Spleen (tissue), 7 donors: ENCODE measurements around the gene LY6G6F.

Experiments
- CTCF ChIP-seq, 11 experiments: fragments of 200-600 bp in 7 of 11; fragments of 450-650 bp in 4 of 11; sonication (generic) in 4 of 11; IDR thresholded peaks in 8 of 11; conservative IDR thresholded peaks in 3 of 11; 1 replicate in 7 of 11; 2 replicates in 4 of 11; pipeline versions ENCODE4 v1.4.0 to v1.8.0; 2016 to 2021; ENCODE audit warnings: antibody characterized with exemption in 11 of 11, inconsistent platforms in 4 of 11, mild to moderate bottlenecking in 1 of 11
- POLR2A ChIP-seq, 3 donors: fragments of 450-650 bp; IDR thresholded peaks; one replicate each; pipeline ENCODE4 v1.5.1; 2017; ENCODE audit warnings: antibody characterized with exemption in 3 of 3, mild to moderate bottlenecking in 1 of 3
- donor health status: DM: no; HTN: no; CAD: no; lungs with moderate emphysema.
- donor health status: DM: no; HTN: no; CAD: no.
- donor health status: DM: no; HTN: no; CAD: no.

- TF ChIP-seq CTCF (IDR thresholded peaks at IDR 0.05 in 8 of 11, conservative IDR thresholded peaks at IDR 0.05 in 3 of 11) (peak in 1 of 11 experiments; percentile 5), POLR2A (IDR thresholded peaks at IDR 0.05) (peak in 2 of 3 donors; percentile 80 to 81)
Observed at GRCh38 chr6:31736021-31736767, 29.5 kb downstream of the LY6G6F start, which contains the start of gene CLIC1.
